ENCODE measurements around the gene CXCR4.

GRCh38 chr2:136118819-136119716 lies 1.1 kb upstream of the CXCR4 start:
- no peak for TF ChIP-seq BHLHE40 (IDR thresholded peaks at IDR 0.05; ENCODE audit: borderline replicate concordance)
- no peak for TF ChIP-seq HDGF (IDR thresholded peaks at IDR 0.05; ENCODE audit: borderline replicate concordance)
- TF ChIP-seq SUZ12 (IDR thresholded peaks at IDR 0.05) = no peak
- TF ChIP-seq ARNT (IDR thresholded peaks at IDR 0.05) = no peak

Data from HEK293T (cell line).